GM12878 (cell line): ENCODE data around the gene PRR4.

ENCODE experiments used
- CBX5 ChIP-seq: sonication (generic); IDR thresholded peaks from 2 replicates; pipeline ENCODE4 v1.6.1; 2016; ENCODE audit warnings: low read depth, moderate library complexity, mild to moderate bottlenecking, inconsistent platforms
- CREB1 ChIP-seq: IDR thresholded peaks from 2 replicates; pipeline ENCODE4 v1.6.1; 2012; ENCODE audit warnings: low read depth, mild to moderate bottlenecking, inconsistent platforms
- EZH2 ChIP-seq: IDR thresholded peaks from 2 replicates; pipeline ENCODE4 v1.6.1; 2012; ENCODE audit warnings: low read depth, mild to moderate bottlenecking, control low read depth, inconsistent platforms, low read length, borderline replicate concordance; ENCODE audit not compliant: control insufficient read depth
- MXI1 ChIP-seq: fragments of 150-350 bp; IDR thresholded peaks from 2 replicates; pipeline ENCODE4 v1.6.1; 2011; ENCODE audit warnings: low read depth, mild to moderate bottlenecking, inconsistent platforms, low read length, improper control_type of control experiment
- POLR2AphosphoS5 ChIP-seq: IDR thresholded peaks from 2 replicates; pipeline ENCODE4 v1.6.1; 2011; ENCODE audit warnings: mild to moderate bottlenecking, low read length, inconsistent platforms
- RELA ChIP-seq: fragments of 450-650 bp; IDR thresholded peaks from 2 replicates; pipeline ENCODE4 v1.8.0; 2014; ENCODE audit warnings: borderline replicate concordance; ENCODE audit not compliant: partially characterized antibody
- SPI1 ChIP-seq: IDR thresholded peaks from 2 replicates; pipeline ENCODE4 v1.6.1; 2011; ENCODE audit warnings: low read depth, mild to moderate bottlenecking, low read length, moderate library complexity, borderline replicate concordance; ENCODE audit not compliant: insufficient read depth
- TCF12 ChIP-seq: IDR thresholded peaks from 2 replicates; pipeline ENCODE4 v1.6.1; 2011; ENCODE audit warnings: low read depth, mild to moderate bottlenecking, low read length
- TF ChIP-seq, protein P1 (sequence below), 3 experiments: IDR thresholded peaks in 2 of 3; conservative IDR thresholded peaks in 1 of 3; 2 replicates each; pipeline ENCODE4 v1.5.1; 2011; ENCODE audit warnings: low read depth in 3 of 3, low read length in 3 of 3, mild to moderate bottlenecking in 3 of 3, control low read depth in 2 of 3, moderate library complexity in 2 of 3, inconsistent platforms in 1 of 3, mixed read lengths in 1 of 3; ENCODE audit not compliant: control insufficient read depth in 2 of 3, insufficient read depth in 1 of 3; ENCODE audit errors: extremely low read depth in 1 of 3
- TF ChIP-seq, protein P2 (sequence below): fragments of 450-650 bp; formaldehyde crosslinking; IDR thresholded peaks from 2 replicates; pipeline ENCODE4 v1.5.0; 2022; ENCODE audit warnings: mild to moderate bottlenecking, missing genetic modification characterization
- TF ChIP-seq, protein P3 (sequence below): fragments of 450-650 bp; IDR thresholded peaks from 2 replicates; pipeline ENCODE4 v1.6.1; 2018; ENCODE audit warnings: mild to moderate bottlenecking, low read depth, moderate library complexity; ENCODE audit not compliant: partially characterized antibody
- TF ChIP-seq, protein P4 (sequence below): IDR thresholded peaks from 2 replicates; pipeline ENCODE4 v1.6.1; 2011; ENCODE audit warnings: borderline replicate concordance, low read depth, mild to moderate bottlenecking, moderate library complexity, low read length; ENCODE audit not compliant: insufficient read depth, poor library complexity, severe bottlenecking

DNA sequence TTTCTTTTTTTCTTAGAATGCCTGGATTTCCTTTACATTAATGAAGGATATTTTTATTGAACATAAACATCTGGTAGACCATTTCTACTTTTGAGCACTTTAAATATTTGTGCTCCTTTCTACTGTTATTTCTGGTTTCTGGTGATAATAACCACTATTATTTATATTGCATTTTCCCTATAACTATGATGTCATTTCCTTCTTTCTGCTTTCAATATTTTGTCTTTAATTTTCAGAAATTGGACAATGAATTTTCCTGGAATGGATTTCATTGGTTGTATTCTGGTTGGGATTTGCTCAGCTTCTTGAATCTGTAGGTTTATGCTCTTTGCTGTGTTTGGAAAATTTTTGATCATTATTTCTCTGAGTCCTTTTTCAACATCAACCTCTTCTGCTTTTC lies 40.0 kb upstream of the PRR4 start:
- TF ChIP-seq POLR2AphosphoS5 (no peak), CREB1 (no peak), MXI1 (no peak), SPI1 (no peak), CBX5 (no peak), EZH2 (no peak), TCF12 (no peak), RELA (no peak)
- TF ChIP-seq, protein P1, sequence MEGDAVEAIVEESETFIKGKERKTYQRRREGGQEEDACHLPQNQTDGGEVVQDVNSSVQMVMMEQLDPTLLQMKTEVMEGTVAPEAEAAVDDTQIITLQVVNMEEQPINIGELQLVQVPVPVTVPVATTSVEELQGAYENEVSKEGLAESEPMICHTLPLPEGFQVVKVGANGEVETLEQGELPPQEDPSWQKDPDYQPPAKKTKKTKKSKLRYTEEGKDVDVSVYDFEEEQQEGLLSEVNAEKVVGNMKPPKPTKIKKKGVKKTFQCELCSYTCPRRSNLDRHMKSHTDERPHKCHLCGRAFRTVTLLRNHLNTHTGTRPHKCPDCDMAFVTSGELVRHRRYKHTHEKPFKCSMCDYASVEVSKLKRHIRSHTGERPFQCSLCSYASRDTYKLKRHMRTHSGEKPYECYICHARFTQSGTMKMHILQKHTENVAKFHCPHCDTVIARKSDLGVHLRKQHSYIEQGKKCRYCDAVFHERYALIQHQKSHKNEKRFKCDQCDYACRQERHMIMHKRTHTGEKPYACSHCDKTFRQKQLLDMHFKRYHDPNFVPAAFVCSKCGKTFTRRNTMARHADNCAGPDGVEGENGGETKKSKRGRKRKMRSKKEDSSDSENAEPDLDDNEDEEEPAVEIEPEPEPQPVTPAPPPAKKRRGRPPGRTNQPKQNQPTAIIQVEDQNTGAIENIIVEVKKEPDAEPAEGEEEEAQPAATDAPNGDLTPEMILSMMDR (IDR thresholded peaks at IDR 0.05 in 2 of 3, conservative IDR thresholded peaks at IDR 0.05 in 1 of 3; ENCODE audit: control insufficient read depth in 2 of 3, extremely low read depth in 1 of 3, insufficient read depth in 1 of 3, low read depth in 3 of 3, low read length in 3 of 3) = no peak
- TF ChIP-seq, protein P2, sequence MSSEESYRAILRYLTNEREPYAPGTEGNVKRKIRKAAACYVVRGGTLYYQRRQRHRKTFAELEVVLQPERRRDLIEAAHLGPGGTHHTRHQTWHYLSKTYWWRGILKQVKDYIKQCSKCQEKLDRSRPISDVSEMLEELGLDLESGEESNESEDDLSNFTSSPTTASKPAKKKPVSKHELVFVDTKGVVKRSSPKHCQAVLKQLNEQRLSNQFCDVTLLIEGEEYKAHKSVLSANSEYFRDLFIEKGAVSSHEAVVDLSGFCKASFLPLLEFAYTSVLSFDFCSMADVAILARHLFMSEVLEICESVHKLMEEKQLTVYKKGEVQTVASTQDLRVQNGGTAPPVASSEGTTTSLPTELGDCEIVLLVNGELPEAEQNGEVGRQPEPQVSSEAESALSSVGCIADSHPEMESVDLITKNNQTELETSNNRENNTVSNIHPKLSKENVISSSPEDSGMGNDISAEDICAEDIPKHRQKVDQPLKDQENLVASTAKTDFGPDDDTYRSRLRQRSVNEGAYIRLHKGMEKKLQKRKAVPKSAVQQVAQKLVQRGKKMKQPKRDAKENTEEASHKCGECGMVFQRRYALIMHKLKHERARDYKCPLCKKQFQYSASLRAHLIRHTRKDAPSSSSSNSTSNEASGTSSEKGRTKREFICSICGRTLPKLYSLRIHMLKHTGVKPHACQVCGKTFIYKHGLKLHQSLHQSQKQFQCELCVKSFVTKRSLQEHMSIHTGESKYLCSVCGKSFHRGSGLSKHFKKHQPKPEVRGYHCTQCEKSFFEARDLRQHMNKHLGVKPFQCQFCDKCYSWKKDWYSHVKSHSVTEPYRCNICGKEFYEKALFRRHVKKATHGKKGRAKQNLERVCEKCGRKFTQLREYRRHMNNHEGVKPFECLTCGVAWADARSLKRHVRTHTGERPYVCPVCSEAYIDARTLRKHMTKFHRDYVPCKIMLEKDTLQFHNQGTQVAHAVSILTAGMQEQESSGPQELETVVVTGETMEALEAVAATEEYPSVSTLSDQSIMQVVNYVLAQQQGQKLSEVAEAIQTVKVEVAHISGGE (CRISPR knock-in tag) = no peak
- TF ChIP-seq, protein P3, sequence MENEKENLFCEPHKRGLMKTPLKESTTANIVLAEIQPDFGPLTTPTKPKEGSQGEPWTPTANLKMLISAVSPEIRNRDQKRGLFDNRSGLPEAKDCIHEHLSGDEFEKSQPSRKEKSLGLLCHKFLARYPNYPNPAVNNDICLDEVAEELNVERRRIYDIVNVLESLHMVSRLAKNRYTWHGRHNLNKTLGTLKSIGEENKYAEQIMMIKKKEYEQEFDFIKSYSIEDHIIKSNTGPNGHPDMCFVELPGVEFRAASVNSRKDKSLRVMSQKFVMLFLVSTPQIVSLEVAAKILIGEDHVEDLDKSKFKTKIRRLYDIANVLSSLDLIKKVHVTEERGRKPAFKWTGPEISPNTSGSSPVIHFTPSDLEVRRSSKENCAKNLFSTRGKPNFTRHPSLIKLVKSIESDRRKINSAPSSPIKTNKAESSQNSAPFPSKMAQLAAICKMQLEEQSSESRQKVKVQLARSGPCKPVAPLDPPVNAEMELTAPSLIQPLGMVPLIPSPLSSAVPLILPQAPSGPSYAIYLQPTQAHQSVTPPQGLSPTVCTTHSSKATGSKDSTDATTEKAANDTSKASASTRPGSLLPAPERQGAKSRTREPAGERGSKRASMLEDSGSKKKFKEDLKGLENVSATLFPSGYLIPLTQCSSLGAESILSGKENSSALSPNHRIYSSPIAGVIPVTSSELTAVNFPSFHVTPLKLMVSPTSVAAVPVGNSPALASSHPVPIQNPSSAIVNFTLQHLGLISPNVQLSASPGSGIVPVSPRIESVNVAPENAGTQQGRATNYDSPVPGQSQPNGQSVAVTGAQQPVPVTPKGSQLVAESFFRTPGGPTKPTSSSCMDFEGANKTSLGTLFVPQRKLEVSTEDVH = no peak
- TF ChIP-seq, protein P4, sequence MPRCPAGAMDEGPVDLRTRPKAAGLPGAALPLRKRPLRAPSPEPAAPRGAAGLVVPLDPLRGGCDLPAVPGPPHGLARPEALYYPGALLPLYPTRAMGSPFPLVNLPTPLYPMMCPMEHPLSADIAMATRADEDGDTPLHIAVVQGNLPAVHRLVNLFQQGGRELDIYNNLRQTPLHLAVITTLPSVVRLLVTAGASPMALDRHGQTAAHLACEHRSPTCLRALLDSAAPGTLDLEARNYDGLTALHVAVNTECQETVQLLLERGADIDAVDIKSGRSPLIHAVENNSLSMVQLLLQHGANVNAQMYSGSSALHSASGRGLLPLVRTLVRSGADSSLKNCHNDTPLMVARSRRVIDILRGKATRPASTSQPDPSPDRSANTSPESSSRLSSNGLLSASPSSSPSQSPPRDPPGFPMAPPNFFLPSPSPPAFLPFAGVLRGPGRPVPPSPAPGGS = no peak
